A549 (cell line): ENCODE results near the gene CCDC80. TPM values are rescaled to one million over a fixed set of nuclear protein-coding genes. Genes with fewer than 3 reads are reported as not detected.
"Not testable (repeated sequence)": the region's sequence is repeated elsewhere in the genome, so short reads cannot be mapped to it uniquely, and the experiment has no call there.

ENCODE experiments used
- ATAC-seq, 2 experiments: fragments of 200-7000 bp in 1 of 2; fragments of >200 bp in 1 of 2; cut with Nextera tagmentation in 1 of 2; cut with Tn5 transposase in 1 of 2; 3 replicates each; pipeline versions ENCODE4 v1.8.0 to v1.9.1; 2018 to 2020; ENCODE audit warnings: mild to moderate bottlenecking in 1 of 2, moderate library complexity in 1 of 2
- CTCF ChIA-PET: fragments of 300-600 bp; sonication (Branson Sonifier 250); formaldehyde crosslinking; extraction: SDS; loops from one replicate; lab custom pipeline; 2021; ENCODE audit warnings: antibody characterized with exemption, inconsistent platforms; lab: Yijun Ruan, JAX
- POLR2A ChIA-PET: fragments of 350-600 bp; formaldehyde crosslinking; extraction: SDS; loops from one replicate; lab custom pipeline; 2021; ENCODE audit warnings: antibody characterized with exemption, inconsistent platforms; lab: Yijun Ruan, JAX
- DNase-seq, 2 experiments: peaks; one replicate each; pipeline versions ENCODE4 v3.0.0 to v3.0.0-alpha.2; 2011 to 2016; ENCODE audit warnings: low read depth in 1 of 2, low spot score in 1 of 2
- FAIRE-seq: peaks from 2 replicates; lab custom pipeline; 2011; peaks lifted over from hg19 to GRCh38; lab: Jason Lieb, UNC
- H3K27ac ChIP-seq, 2 experiments: fragments of >200 bp; sonication (Bioruptor Twin); formaldehyde crosslinking; 3 replicates each; pipeline ENCODE4 v1.5.1; 2016 to 2017
- H3K4me1 ChIP-seq: fragments of >200 bp; sonication (Bioruptor Twin); formaldehyde crosslinking; 3 replicates; pipeline ENCODE4 v1.6.1; 2016
- H3K4me2 ChIP-seq: fragments of >200 bp; sonication (Bioruptor Twin); formaldehyde crosslinking; 3 replicates; pipeline ENCODE4 v1.6.1; 2016
- H3K4me3 ChIP-seq: fragments of >200 bp; sonication (Bioruptor Twin); formaldehyde crosslinking; 3 replicates; pipeline ENCODE4 v1.5.1; 2016
- H3K9me3 ChIP-seq: fragments of >200 bp; sonication (Bioruptor Twin); formaldehyde crosslinking; 3 replicates; pipeline ENCODE4 v1.6.1; 2016
- BCL3 ChIP-seq: fragments of >200 bp; sonication (Bioruptor Twin); formaldehyde crosslinking; IDR thresholded peaks from 3 replicates; pipeline ENCODE4 v1.6.1; 2016
- CHD4 ChIP-seq: fragments of 200-600 bp; sonication (generic); IDR thresholded peaks from 2 replicates; pipeline ENCODE4 v1.6.1; 2016; ENCODE audit warnings: antibody characterized with exemption, mild to moderate bottlenecking, borderline replicate concordance
- E2F6 ChIP-seq: IDR thresholded peaks from 2 replicates; pipeline ENCODE4 v1.6.1; 2012; ENCODE audit warnings: low read depth, borderline replicate concordance
- EHMT2 ChIP-seq: fragments of 200-600 bp; sonication (generic); IDR thresholded peaks from 2 replicates; pipeline ENCODE4 v1.6.1; 2016; ENCODE audit warnings: antibody characterized with exemption, low read depth, mild to moderate bottlenecking, moderate library complexity
- EP300 ChIP-seq, 2 experiments: fragments of >200 bp; sonication (Bioruptor Twin); formaldehyde crosslinking; IDR thresholded peaks; 2 replicates in 1 of 2; 3 replicates in 1 of 2; pipeline ENCODE4 v1.6.1; 2016 to 2017
- FOSB ChIP-seq: fragments of 250-450 bp; sonication (Bioruptor Pico); IDR thresholded peaks from 2 replicates; pipeline ENCODE4 v1.5.0; 2020; ENCODE audit warnings: mild to moderate bottlenecking, moderate library complexity
- FOSL2 ChIP-seq, 2 experiments: fragments of 450-650 bp in 1 of 2; fragments of >200 bp in 1 of 2; sonication (Bioruptor Twin) in 1 of 2; formaldehyde crosslinking; IDR thresholded peaks; 2 replicates each; pipeline versions ENCODE4 v1.5.0 to v1.6.1; 2016 to 2020; ENCODE audit warnings: mild to moderate bottlenecking in 1 of 2, moderate library complexity in 1 of 2
- FOXS1 ChIP-seq: fragments of 250-450 bp; sonication (Bioruptor Pico); IDR thresholded peaks from 2 replicates; pipeline ENCODE4 v1.5.0; 2020; ENCODE audit warnings: mild to moderate bottlenecking, moderate library complexity
- HDAC2 ChIP-seq: fragments of 200-600 bp; sonication (generic); IDR thresholded peaks from 2 replicates; pipeline ENCODE4 v1.6.1; 2016
- HES2 ChIP-seq: fragments of >200 bp; sonication (Bioruptor Twin); formaldehyde crosslinking; IDR thresholded peaks from 2 replicates; pipeline ENCODE4 v1.6.1; 2016
- JUN ChIP-seq, 2 experiments: fragments of >200 bp; sonication (Bioruptor Twin); formaldehyde crosslinking; IDR thresholded peaks; 2 replicates in 1 of 2; 3 replicates in 1 of 2; pipeline ENCODE4 v1.6.1; 2016 to 2017
- KDM5A ChIP-seq: fragments of 200-600 bp; sonication (generic); IDR thresholded peaks from 2 replicates; pipeline ENCODE4 v1.6.1; 2016; ENCODE audit warnings: antibody characterized with exemption, mild to moderate bottlenecking
- MAFK ChIP-seq: fragments of 450-650 bp; IDR thresholded peaks from 2 replicates; pipeline ENCODE4 v1.6.1; 2014; ENCODE audit not compliant: partially characterized antibody
- MAZ ChIP-seq: fragments of 150-350 bp; IDR thresholded peaks from 2 replicates; pipeline ENCODE4 v1.6.1; 2014; ENCODE audit warnings: antibody characterized with exemption, low read depth, low read length, borderline replicate concordance
- MYC ChIP-seq: IDR thresholded peaks from 2 replicates; pipeline ENCODE4 v1.6.1; 2012; ENCODE audit warnings: mild to moderate bottlenecking, inconsistent platforms, low read length, improper control_type of control experiment, borderline replicate concordance
- PHF8 ChIP-seq: fragments of 200-600 bp; sonication (generic); IDR thresholded peaks from 2 replicates; pipeline ENCODE4 v1.6.1; 2016; ENCODE audit warnings: low read depth, mild to moderate bottlenecking, antibody characterized with exemption, moderate library complexity, borderline replicate concordance
- POLR2A ChIP-seq: IDR thresholded peaks from 2 replicates; pipeline ENCODE4 v1.6.1; 2012; ENCODE audit warnings: mild to moderate bottlenecking, low read length
- REST ChIP-seq: fragments of 200-600 bp; sonication (generic); IDR thresholded peaks from 2 replicates; pipeline ENCODE4 v1.6.1; 2016; ENCODE audit warnings: antibody characterized with exemption, mild to moderate bottlenecking, moderate library complexity
- RFX5 ChIP-seq: fragments of 450-650 bp; IDR thresholded peaks from 2 replicates; pipeline ENCODE4 v1.7.1; 2014; ENCODE audit warnings: antibody characterized with exemption, mild to moderate bottlenecking, moderate library complexity
- SMC3 ChIP-seq: fragments of >200 bp; sonication (Bioruptor Twin); formaldehyde crosslinking; IDR thresholded peaks from 3 replicates; pipeline ENCODE4 v1.6.1; 2018; ENCODE audit warnings: inconsistent platforms
- TFCP2L1 ChIP-seq: fragments of 250-450 bp; sonication (Bioruptor Pico); IDR thresholded peaks from 2 replicates; pipeline ENCODE4 v1.5.0; 2021; ENCODE audit warnings: mild to moderate bottlenecking
- ZFP36 ChIP-seq: fragments of 450-650 bp; IDR thresholded peaks from 2 replicates; pipeline ENCODE4 v1.6.1; 2014; ENCODE audit warnings: borderline replicate concordance; ENCODE audit not compliant: partially characterized antibody
- ZNF302 ChIP-seq: fragments of 250-450 bp; sonication (Bioruptor Pico); IDR thresholded peaks from 2 replicates; pipeline ENCODE4 v1.9.0; 2021; ENCODE audit warnings: inconsistent platforms, mild to moderate bottlenecking, moderate library complexity
- WGBS: methylation state at CpG from one replicate; pipeline ENCODE4 v1.1.6; 2017; ENCODE audit errors: missing lambda C conversion rate; 5-methylcytosine and 5-hydroxymethylcytosine counted together
- polyA plus RNA-seq, 4 experiments: library from polyadenylated mRNA; depleted of rRNA in 3 of 4; stranded (reverse); fragments of >200 nt; fragmentation: RNase III in 1 of 4; extraction: RNeasy Plus Mini Kit Qiagen cat#74134 plus additional on column Dnase treatment in 1 of 4; gene quantifications; 2 replicates in 3 of 4; 3 replicates in 1 of 4; pipeline ENCODE4 v1.2.3, GENCODE V29; 2011 to 2017

CCDC80 gene
- polyA plus RNA-seq, 2 of the 4 experiments (the other 2 are of a cell fraction), result 54.1 to 148 TPM

- Histone ChIP-seq H3K4me2 (no peak overlapping the region), H3K9me3 (no peaks in the 10 kb centered on the region), H3K4me3 (no peak overlapping the region), H3K4me1 (no peaks in the 10 kb centered on the region; the same call in 2 of the 3 replicates), H3K27ac (no peak overlapping the region)
- DNase-seq (no peak), ATAC-seq (no peak), FAIRE-seq (no peak)
- WGBS, result 98% methylated on average over 2 of the region's 2 CpGs
- ChIA-PET POLR2A (no interaction called here), CTCF (interaction anchor here (5.2 kb wide), 1 partner anchor 14 kb away, joined by 41 read pairs; no protein-coding TSS in a partner anchor)
- TF ChIP-seq FOSL2 (IDR thresholded peaks at IDR 0.05) (no peak), FOSL2 (CRISPR knock-in tag; IDR thresholded peaks at IDR 0.05) (no peak), EHMT2 (no peak), MAFK (no peak), PHF8 (no peak), KDM5A (no peak), EP300 (IDR thresholded peaks at IDR 0.05) (no peak), CHD4 (no peak), HDAC2 (no peak), RFX5 (no peak), SMC3 (no peak), TFCP2L1 (CRISPR knock-in tag) (no peak), FOXS1 (CRISPR knock-in tag) (no peak), POLR2A (no peak), E2F6 (no peak), ZFP36 (no peak)
Measured at GRCh38 chr3:112568642-112569041, 72.3 kb downstream of the CCDC80 start.

- no peak for TF ChIP-seq JUN (IDR thresholded peaks at IDR 0.05)
- no peak for TF ChIP-seq ZNF302
- no peak for TF ChIP-seq FOSB (CRISPR knock-in tag)
- Histone ChIP-seq H3K27ac (no peak overlapping the region), H3K4me2 (no peak overlapping the region), H3K4me3 (no peak overlapping the region), H3K9me3 (no peaks in the 10 kb centered on the region), H3K4me1 (peaks cover 12% of the 10 kb centered on the region)
- ATAC-seq (no peak), DNase-seq (no peak), FAIRE-seq (no peak)
- ChIA-PET POLR2A (no interaction called here), CTCF (no interaction called here)
Measured at GRCh38 chr3:112564940-112565305, 76.0 kb downstream of the CCDC80 start.

- H3K9me3 ChIP-seq, POLR2A ChIA-PET, H3K4me3 ChIP-seq, ATAC-seq, DNase-seq, H3K4me2 ChIP-seq, H3K27ac ChIP-seq, FAIRE-seq: not testable (repeated sequence)
- CTCF ChIA-PET, result interaction anchor here (0.5 to 1.0 kb wide), 2 partner anchors 18 to 450 kb away, joined by 4 to 5 read pairs; no protein-coding TSS in a partner anchor
- WGBS, result 86% methylated on average over 13 of the region's 15 CpGs
- peaks cover 17% of the 10 kb centered on the region for H3K4me1 ChIP-seq
Measured at GRCh38 chr3:112564247-112564939, 76.5 kb downstream of the CCDC80 start.

- H3K27ac ChIP-seq, result peak within 1 kb of the TSS; percentile 86 to 93
- peaks cover 21% of the 10 kb centered on the region for H3K4me1 ChIP-seq
- DNase-seq, result peak; percentile 96 to 98
- ChIA-PET POLR2A (interaction anchor here (0.9 to 2.4 kb wide), 11 partner anchors 8 to 953 kb away, joined by 3 to 10 read pairs (median 3); partner anchors contain the start of genes ABHD10, SLC9C1 and SPICE1), CTCF (interaction anchor here (0.7 to 2.3 kb wide), 4 partner anchors 13 to 173 kb away, joined by 3 to 5 read pairs (median 3); no protein-coding TSS in a partner anchor)
- peak within 1 kb of the TSS; percentile 75 for H3K4me3 ChIP-seq
- no peaks in the 10 kb centered on the region for H3K9me3 ChIP-seq
- under 1% methylated on average over 30 of the region's 58 CpGs for WGBS
- ATAC-seq, result peak; percentile 90 to 93
- FAIRE-seq, result peak; percentile 93
- H3K4me2 ChIP-seq, result peak within 1 kb of the TSS; percentile 94
- TF ChIP-seq REST, result peak; percentile 14; the same call in 1 of the 2 replicates
- peak; percentile 60; the same call in 1 of the 2 replicates for TF ChIP-seq MYC
- peak; percentile 93; the same call in 2 of the 3 replicates for TF ChIP-seq BCL3
- peak; percentile 28; the same call in 1 of the 2 replicates for TF ChIP-seq MAZ
- TF ChIP-seq KDM5A, result 0 out of 2 replicates have a peak, but pooled peaks have one; percentile 26
- no peak for TF ChIP-seq HES2
Measured at GRCh38 chr3:112561734-112562529, 79.0 kb downstream of the CCDC80 start, which contains the start of the genes ATG3 and SLC35A5. Gene ATG3 (minus strand): TSS chr3:112561962. CDS start chr3:112561528, 434 bp downstream. Gene SLC35A5 (plus strand): TSS chr3:112562045. CDS start chr3:112563404, 1,359 bp downstream.
